ENCODE results near the gene ADSS1.

The ADSS1 gene

DNA sequence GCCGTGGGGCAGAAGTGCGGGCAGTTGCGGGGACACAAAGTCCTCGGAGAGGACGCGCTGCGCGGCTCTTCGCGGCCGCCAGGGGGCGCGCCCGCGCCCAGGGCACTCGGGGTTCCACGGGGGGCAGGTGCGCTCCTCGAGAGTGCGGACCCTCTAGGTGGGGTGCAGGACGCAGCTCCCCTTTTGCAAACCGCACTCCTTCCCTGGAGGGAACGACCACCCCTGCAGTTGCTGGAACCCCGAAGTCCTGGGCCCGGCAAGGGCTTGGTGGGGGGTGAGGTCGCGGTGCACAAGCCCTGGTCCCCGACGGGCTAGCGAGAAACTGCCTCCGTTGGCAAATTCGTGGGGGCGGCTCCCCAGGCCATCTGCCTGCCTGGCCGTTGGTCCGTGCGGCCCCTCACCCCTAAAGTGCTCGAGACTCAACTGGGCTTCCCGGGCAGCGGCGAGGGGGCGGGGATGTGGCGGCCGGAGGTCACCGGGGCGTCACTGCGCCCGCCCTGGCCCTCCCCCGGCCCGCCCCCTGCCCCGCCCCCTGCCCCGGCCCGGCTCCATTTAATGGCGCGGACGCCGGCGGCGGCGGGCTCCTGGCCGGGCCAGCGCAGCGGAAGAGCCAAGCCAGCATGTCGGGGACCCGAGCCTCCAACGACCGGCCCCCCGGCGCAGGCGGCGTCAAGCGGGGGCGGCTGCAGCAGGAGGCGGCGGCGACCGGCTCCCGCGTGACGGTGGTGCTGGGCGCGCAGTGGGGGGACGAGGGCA, at the start of gene ADSS1:
Gene ADSS1 (plus strand): TSS at position 579 of the 756 bp plus-strand sequence. CDS start 42 bp downstream, at position 621.
- peak; percentile 48 to 53 for DNase-seq

DNA sequence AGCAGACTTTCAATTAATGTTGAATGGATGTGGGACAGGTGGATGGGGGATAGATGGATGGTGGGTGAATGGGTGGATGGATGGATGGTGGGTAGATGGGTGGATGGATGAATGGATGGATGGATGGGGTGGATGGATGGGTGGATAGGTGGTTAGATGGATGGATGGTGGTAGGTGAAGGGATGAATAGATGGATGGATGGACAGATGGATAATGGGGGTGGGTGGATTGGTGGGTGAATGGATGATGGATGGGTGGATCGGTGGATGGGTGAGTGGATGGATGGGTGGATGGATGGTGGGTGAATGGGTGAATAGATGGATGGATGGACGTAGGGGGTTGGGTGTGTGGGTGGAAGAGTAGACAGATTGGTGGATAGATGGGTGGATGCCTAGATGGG, 48.6 kb upstream of the ADSS1 start:
- DNase-seq, result no peak

DNA sequence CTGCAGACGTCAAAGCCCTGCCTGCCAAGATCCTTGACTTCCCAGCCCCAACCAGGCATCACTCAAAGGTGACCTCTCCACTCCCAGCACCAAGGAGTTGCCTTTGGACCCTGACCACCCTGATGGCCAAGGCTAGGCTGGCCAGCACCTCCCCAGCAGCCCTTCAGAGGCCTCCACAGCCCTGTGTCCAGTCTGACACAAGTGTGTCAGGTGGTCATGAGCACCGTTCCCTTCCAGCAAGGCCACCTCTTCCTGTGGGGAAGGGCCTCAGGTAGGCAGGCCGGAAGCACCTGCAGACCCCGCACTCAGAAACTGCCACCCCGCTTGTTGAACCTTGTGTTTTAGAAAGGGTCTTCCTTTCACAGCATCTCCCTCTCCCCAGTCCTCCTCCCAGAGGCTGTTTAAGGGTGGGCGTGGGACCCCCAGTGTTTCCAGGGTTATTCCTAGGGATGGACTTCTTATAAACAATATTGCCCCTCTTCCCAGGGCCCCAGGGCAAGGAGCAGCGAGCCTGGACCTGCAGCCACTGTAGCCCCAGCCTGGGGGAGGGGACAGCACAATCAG, 47.8 kb upstream of the ADSS1 start:
- DNase-seq, result no peak

DNA sequence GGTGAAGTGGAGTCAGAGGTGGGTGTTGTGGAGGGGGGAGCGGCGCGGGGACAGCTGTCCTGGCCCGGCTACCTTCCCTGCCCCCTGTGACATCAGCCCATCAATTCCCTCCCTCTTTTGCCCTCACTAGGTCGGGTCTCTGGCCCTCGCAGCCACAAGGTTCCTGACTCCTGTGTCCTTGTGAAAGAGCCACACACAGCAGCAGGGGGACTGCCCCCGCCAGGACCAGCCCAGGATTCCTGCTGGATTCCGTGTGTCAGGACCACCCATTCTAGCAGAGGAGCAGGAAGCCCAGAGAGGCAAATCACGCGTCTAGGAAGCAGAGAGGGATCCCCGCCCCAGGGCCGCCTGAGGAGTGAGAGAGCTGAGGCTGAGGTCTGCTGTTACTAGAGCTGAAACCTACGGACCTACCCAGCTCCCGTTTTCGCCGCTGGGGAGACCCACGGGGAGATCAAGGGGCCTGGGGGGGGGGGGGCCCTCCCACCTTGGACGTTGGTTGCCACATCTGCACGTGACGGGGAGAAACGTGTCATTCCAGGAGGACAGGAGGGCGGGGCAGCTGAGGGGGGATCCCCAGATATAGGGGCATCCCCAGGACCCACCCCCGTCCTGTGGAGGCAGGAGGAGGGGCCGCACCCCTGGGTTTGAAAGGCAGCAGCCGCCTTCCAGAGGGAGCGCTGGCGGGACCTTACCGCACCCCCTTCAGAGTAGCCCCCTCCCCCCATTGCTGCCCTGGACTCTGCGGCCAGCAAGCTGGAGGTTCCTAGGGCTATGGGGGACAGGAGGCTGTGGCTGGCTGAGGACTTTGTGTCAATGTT, 47.1 kb upstream of the ADSS1 start:
- peak; percentile 49 to 57 for DNase-seq

DNA sequence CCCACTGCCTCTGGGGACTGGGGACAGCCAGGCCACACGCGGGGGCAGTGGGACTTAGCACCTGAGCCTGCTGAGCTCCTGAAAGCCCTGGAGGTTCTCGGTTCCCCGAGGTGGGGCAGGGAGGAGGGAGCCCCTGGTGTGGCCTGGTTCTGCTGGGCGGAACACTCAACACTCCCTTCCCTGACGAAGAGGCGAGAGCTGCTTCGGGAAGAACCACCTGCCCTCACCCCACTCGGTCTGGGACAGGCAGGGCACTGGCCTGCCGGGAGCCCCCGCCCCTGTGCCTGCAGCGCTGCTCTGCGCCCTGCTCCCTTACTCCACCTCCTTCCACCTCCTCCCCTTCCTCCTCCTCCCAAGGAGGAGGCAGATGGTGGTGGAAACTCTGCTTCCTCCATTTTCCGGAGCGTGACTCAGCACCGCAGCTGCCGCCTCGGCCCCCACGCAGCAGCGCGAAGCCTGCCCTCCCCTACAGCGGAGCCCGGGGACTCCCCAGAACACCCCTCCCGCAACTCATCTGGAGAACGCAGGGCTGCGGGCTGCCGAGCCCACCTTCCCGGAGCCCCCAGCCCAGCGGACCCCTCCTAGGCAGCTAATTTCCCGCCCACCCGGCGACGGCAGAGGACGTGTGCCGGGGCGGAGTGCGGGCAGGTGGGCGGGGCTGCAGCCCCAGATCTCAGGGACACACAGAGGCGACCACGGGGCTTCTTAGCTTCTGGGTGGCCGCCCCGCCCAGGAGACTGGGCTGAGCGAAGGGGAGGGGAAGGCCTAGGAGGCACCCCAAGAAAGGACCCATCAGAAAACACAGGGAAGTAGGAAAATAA, 46.3 kb upstream of the ADSS1 start:
- peak; percentile 80 to 82 for DNase-seq

DNA sequence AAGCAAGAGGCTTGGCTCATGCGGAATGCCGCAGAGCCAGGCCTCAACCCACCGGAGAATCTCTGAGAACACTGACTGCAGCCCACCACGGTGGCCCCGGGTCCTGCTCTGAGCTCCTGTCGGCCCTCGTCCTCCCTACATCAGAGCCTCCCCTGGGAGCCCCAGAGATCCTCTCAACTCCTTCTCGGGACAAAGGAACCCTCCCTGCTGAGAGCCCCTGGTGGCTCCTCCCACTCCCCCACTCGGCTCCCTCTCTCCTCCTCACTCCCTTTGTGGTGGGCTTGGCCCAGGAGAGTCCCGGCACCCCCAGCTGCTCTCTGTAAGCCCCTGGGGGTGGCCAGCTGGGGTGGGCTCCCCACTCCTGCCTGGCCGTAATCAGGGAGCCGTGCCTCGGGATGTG, 45.7 kb upstream of the ADSS1 start:
- no peak for DNase-seq

DNA sequence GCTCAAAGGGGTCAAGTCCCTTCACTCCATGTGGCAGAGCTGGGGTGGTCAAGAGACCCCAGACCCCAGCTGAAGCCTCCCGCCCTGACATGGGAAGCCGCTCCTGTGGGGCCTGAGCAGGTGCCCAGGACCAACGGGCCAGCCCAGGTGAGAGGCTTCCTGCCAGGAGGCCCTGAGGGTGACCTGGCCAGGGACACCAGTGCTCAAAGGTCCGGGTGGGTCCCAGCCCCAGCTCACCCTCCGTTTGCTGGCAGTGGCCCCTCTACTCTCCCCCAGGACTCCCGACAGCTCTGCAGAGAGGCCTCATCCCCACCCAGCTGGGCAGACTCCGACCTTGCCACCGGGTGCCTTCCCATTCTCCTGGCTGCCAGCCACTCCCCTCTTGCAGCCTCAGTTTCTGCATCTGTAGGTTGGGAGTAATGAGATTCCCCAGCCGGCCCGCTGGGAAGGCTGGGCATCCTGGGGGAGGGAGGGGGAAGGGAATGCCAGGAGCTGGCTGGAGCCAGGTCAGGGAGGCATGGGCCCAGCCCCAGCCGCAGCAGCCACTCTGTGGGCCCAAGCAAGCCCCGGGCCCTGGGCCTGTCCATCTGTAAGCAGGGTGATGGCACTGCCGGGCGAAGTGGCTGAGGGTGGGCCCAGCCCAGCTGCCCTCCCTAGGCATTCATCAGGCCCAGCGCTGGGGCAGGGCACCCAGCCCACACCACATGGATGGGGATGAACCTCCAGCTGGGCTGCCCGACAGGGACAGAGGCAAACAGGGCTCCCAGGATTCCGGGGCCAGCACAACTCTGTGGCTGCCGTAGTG, 44.9 kb upstream of the ADSS1 start:
- DNase-seq, result no peak

DNA sequence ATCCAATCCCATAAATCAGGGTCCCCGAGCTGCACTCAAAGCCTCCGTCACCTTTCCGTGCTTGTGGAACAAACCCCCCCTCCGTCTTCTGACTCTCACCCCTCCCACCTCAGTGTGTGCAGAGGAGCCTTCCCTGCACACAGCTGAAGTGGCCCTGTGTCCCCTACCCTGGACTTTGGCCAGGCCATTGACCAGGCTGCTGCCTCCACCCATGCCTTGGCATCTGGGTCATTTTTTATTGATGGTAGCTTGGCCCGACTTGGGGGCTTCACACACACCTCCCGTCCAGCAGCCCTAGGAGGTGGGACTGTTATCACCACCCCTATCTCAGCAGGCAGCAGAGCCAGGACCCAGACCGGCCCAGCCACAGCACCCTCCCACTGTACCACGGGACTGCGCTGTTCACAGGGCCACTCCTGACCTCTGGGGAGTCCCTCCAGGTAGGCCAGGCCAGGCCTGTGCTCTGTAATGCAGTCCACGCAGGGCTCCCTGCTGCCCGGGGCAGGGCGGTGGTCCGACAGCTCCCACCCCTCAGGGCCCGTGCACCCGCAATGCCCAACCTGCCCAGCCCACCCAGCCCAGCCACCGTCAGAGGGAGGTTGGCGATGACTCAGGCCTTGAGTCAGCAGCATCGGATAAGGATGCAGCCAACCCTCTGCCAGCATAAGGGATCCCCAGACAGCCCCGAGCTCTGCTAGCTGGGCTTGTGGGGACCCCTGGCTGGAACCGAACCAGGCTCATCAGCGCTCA, 43.8 kb upstream of the ADSS1 start:
- no peak for DNase-seq

DNA sequence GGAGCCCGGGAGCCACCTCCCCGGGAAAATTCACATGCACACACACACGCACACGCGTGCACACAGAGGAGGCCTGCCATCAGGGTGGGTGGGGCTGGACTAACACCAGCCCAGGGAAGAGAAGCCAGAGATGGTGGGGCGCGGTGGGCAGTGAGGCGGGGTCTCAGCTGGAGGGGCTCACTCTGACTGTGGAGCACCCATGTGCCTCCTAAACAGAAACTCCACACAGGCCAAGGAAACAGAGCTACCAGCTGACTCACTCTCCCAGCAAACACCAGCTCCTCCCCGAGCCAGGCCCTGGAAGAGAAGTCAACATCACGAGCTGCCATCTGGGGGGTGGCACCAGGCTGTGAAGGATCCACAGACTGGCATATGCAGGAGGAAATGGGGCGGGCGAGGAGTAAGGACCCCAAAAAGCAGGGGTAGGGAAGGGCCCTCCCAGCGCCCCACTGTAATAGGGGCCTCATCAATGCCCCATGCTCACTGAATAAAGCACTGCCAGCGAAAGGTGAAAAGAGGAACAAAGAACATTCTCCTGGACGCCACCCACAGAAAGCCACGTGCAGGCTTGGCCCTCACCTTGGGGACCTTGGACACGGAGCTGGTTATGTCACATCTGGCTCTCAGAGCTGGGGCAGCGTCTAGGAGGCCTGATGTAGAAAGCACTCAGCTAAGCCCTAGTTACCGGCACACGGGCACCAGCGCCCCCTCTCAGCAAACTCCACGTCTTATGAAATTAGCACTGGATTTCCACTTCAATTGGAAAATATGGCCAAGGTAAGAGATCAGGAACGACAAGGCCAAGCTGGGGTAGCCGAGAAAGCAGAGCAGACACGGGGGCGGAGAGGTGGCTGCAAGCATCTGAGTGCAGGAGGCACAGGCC, 43.0 kb upstream of the ADSS1 start:
- DNase-seq, result no peak

DNA sequence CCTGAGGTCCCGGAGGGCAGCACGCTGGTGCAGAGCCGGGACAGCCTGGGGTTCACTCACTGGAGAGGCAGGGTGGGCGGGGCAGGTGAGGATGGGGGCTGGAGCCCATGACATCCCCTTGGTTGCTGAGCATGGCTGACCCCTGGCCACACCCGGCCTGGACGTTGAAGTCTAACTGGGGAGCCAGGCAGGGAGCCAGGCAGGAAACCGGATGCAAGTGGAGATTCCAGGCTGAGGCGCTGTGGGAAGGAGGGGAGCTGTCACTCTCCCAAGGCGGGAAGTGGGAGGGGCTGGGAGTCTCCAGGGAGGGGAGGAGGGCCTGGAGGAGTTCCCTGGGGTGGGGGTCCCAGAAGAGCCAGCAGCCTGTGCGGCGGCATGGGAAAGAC, 42.3 kb upstream of the ADSS1 start:
- no peak for DNase-seq

DNA sequence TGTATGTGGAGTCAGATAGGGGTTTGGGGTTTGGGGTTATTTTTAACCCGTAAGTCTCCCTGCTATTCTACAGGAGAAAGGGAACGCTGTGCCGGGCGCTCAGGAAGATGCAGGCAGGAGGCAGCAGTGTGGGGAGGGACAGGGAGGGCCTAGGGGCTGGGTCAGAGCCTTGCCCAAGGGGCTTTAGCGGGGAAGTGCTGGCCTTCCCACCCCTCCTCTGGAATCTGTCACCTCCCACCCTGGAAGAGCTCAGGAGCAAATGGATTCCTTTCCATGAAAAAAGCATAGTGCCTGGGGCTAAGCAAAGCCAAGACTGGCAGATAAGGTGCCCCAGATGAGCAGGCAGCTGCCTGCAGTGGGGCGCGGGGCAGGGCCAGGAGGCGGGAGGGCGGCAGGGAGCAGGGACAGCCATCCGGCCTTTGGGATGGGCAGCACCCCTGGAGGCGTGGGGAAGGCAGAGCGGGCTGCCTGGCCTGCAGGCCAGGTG, 41.9 kb upstream of the ADSS1 start:
- no peak for DNase-seq

DNA sequence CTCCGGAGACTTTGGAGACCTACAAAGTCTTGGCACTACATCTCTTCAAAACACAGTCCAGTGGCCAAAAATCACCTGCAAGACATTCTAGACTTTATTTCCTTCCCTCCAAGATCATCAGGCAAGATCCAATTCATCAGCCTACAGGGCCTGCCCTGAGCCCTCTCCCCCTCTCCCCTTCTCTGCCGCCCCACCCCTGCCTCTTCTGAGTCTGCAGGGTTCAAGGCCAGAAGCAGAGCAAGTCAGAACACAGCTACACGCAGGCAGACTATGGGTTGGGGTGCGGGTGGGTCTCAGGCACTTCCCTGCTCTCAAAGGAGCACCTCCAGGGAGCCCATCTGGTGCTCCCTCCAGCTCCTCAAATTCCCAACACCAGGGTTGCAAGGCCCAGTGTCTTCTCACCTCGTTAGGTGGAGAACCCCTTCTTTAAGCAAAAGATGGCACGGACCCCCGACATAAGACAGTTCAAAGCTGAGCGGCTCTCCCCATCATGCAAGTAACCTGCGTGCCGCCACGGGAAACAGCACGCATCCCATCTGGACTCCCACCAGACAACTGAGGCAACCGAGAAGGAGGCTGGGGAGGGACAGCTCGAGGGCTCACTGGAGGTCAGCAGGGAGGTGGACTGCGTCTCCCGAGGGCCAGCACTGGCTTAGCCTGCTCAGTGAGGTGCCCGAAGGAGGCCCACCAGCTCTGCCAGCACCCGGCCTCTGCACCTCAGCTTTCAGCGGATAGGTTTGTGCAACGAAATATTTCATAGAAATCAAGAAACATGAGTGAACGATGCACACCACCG, 40.2 kb upstream of the ADSS1 start:
- DNase-seq, result no peak

DNA sequence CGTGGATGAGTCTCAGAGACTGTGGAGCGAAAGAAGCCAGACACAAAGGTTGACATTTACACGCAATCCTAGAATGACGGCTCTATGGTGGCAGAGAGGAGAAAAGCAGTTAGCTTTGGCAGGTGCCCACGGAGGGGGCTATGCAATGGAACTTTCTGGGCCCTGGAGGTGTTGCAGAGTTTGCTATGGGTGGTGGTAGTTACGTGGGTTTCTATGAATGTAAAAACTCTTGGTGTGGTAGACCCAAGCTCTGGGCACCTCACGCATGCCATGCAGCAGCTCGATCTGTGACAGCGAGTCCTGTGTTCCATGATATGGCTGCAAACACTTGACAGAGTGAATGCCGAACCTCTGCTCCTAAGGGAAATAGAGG, 39.6 kb upstream of the ADSS1 start:
- no peak for DNase-seq

DNA sequence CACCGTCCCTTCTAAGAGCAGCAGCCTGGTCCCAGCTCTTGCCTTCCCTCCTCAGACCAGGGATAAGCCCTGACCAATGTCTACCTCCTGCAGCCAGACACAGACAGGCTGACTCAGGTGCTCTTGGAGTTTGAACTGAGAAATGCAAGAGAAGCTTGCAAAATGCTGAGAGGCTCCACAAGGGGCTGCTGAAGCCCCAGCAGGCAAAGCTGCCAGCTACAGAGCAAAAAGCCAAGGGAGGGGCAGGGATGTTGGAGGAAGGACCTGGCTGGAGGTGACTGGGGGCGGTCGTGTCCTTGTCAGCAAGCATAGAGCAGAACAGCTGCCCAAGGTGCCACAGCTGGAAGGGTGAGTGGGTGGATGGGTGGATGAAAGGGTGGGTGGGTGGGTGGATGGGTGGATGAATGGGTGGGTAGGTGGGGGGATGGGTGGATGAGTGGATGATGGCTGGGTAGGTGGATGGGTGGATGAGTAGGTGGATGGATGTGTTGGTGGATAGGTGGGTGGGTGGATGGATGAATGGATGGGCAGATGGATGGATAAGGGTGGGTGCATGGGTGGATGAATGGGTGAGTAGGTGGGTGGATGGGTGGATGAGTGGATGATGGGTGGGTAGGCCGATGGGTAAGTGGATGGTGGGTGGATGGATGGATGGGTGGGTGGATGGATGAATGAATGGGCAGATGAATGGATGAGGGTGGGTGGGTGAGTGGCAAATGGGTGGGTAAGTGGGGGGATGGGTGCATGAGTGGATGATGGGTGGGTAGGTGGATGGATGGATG, 38.6 kb upstream of the ADSS1 start:
- DNase-seq, result peak in 1 of 2 donors; percentile 52

DNA sequence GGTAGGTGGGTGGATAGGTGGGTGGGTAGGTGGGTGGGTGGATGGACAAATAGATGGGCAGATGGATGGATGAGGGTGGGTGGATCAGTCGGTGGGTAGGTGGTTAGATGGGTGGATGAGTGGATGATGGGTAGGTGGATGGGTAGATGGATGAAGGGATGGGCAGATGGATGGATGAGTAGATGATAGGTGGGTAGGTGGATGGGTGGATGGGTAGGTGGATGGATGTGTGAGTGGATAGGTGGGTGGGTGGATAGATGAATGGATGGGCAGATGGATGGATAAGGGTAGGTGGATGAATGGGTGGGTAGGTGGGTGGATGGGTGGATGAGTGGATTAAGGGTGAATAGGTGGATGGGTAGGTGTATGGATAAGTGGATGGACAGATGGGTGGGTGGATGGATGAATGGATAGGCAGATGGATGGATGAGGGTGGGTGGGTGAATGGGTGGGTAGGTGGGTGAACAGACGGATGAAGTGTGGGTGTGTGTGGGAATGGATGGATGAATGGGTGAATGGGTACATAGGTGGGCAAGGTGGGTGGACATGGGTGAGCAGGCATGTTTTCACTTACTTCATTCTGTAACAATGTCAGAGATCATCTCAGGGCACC, 37.9 kb upstream of the ADSS1 start:
- no peak for DNase-seq

DNA sequence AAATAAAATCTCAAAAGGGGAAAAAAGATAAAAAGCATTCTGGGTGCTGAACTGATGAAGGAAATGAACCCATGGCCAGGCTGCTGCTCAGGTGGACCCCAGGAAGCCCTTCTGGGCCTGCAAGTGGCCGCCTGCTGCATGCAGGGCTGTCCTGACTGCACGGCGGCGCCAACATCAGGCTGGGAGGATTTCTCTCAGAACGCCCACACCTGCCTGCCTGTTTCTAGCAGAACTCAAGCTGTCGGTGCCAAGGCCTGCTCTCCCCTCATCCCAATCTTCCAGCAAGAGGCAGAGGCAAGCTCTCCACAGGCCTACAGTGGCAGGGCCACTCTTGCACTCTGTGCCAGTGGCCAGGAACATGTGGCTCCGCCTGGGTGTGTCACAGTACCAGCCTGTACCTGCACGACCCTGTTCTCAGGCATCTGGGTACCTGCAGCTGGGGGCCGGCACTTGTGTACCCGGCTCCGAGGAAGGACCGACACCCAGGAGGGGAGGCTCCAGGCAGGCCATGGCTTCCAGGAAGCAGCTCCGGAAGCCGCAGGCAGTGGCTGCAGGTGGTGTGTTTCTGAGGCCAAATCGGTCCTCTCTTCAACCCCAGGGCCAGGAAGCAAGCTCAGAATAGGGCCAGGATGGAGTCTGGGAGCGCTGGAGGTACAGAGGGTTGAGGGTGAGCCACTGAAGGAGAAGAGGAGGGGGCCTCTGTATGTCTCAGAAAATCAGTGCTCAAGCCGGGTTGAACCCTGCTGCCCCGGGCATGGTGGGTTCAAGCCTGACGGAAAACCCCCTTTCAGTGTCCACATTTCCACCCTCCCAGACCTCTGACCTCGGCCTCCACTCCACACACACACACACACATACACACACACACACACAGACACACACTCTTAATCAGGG, 37.2 kb upstream of the ADSS1 start:
- no peak for DNase-seq
